G401 (cell line): ENCODE results near the gene CLNK. TPM values are rescaled to one million over a fixed set of nuclear protein-coding genes. Genes with fewer than 3 reads are reported as not detected.
A peak's percentile ranks its signal among the peaks of the same experiment; 100 is the strongest.

ENCODE experiments used
- DNase-seq: peaks from one replicate; pipeline ENCODE4 v3.0.0-alpha.2; 2015; ENCODE audit warnings: low spot score
- in situ Hi-C: cut with HindIII; loops from 2 replicates; pipeline ENCODE4 v1.10.0; 2016; ENCODE audit warnings: low sequenced_read_pairs, mixed read lengths
- total RNA-seq: library from RNA; depleted of rRNA; stranded (reverse); fragments of >200 nt; shearing (Covaris generic); gene quantifications from 2 replicates; pipeline ENCODE4 v1.2.3, GENCODE V29; 2014

The CLNK gene
- total RNA-seq, 1 experiment from 2014 or later, result not detected

- DNase-seq, result no peak
- in situ Hi-C loops, result no loop called here
Measured at GRCh38 chr4:10671366-10671765, 13.2 kb downstream of the CLNK start.

DNA sequence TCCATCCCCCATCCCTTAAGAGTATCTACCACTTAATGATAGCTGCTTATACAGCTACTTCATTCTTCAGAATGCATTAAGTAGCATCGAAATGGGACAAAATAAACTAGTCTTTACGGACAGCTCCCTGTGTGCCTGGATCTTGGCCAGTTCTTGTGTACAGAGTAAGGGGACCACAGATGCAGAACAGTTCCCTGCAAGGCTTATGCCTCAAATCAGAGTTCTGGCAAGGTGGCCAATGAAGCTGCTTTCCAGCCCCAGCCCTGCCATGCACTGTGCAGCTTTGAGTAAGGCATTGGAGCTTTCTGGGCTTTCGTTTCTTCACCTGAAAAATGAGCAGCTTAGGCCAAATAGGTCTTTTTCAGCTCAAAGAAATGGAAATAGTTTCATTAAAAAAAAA is 14.2 kb downstream of the CLNK start:
- in situ Hi-C loops, result no loop called here
- peak; percentile 69 for DNase-seq

- in situ Hi-C loops, result no loop called here
- peak; percentile 91 for DNase-seq
Measured at GRCh38 chr4:10667701-10668326, 16.8 kb downstream of the CLNK start.

DNA sequence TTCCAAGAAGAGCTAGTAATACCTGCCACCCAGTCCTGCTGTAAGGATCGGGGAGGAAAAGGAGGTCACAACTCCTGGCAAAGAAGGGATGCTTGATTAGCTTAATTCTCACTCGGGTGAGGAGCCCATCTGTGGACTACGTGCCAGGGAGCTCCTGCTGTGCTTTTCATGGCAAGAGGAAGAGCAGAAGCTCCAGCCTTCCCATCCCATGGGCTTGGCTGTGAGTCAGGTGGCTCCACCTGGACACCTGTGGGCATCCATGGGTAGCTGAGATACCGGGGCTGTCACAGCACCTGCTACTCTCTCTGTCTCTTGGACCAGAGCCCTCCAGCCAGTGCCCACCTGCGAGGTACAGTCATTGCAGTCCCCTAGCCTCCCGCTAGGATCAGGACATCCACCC is 18.0 kb downstream of the CLNK start:
- in situ Hi-C loops, result no loop called here
- DNase-seq, result peak; percentile 88

- in situ Hi-C loops, result no loop called here
- DNase-seq, result peak; percentile 46
Measured at GRCh38 chr4:10664408-10664807, 20.2 kb downstream of the CLNK start.

DNA sequence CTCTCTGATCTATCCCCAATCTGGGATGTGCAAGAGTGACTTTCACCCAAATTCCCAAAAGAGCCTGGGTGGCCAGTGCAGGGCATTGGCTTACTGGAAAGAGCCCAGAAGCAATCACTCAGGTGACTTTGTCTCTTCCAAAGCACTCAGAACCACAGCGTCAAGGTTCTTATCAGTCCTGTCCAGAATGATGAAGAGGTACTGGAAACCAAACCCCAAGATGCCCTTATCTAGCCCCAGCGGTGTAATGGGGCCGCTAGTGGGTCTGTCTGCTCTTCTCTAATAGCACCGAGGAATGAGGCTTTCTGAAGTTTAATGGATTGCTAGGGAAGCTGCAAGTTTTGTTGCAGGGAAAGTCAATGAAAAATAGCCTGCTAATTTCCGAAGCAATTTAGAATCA is 21.6 kb downstream of the CLNK start:
- in situ Hi-C loops, result no loop called here

GRCh38 chr4:10661047-10661446 is 23.5 kb downstream of the CLNK start:
- in situ Hi-C loops, result no loop called here
- DNase-seq, result no peak

More for the DNA sequence above, 21.6 kb downstream of the CLNK start:
- no peak for DNase-seq

- in situ Hi-C loops, result no loop called here
- DNase-seq, result no peak
Measured at GRCh38 chr4:10659251-10659650, 25.3 kb downstream of the CLNK start.

DNA sequence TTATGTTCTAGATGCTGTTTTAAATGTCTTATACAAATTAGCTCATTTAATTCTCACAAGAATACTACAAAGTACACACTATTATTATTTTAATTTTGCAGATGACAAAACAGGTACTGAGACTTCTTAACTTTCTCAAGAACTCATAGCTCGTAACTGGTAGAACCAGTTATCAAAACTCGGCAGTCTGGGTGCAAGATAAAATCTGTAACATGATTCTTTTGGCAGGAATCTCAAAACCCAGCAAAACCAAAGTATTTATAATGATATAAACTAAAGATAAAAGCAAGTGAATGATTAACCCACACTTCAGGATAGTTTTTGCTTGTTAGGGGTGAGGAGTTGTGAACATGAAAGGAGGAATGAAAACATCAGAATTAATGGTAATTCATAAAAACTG is 27.6 kb downstream of the CLNK start:
- DNase-seq, result no peak
- in situ Hi-C loops, result no loop called here

- no peak for DNase-seq
- in situ Hi-C loops, result no loop called here
Measured at GRCh38 chr4:10656420-10656819, 28.1 kb downstream of the CLNK start.

GRCh38 chr4:10655968-10656367 is 28.6 kb downstream of the CLNK start:
- DNase-seq, result no peak
- in situ Hi-C loops, result no loop called here

- DNase-seq, result no peak
- in situ Hi-C loops, result no loop called here
Measured at GRCh38 chr4:10648479-10648878, 36.1 kb downstream of the CLNK start.

GRCh38 chr4:10647846-10648245 is 36.7 kb downstream of the CLNK start:
- DNase-seq, result no peak
- in situ Hi-C loops, result no loop called here

DNA sequence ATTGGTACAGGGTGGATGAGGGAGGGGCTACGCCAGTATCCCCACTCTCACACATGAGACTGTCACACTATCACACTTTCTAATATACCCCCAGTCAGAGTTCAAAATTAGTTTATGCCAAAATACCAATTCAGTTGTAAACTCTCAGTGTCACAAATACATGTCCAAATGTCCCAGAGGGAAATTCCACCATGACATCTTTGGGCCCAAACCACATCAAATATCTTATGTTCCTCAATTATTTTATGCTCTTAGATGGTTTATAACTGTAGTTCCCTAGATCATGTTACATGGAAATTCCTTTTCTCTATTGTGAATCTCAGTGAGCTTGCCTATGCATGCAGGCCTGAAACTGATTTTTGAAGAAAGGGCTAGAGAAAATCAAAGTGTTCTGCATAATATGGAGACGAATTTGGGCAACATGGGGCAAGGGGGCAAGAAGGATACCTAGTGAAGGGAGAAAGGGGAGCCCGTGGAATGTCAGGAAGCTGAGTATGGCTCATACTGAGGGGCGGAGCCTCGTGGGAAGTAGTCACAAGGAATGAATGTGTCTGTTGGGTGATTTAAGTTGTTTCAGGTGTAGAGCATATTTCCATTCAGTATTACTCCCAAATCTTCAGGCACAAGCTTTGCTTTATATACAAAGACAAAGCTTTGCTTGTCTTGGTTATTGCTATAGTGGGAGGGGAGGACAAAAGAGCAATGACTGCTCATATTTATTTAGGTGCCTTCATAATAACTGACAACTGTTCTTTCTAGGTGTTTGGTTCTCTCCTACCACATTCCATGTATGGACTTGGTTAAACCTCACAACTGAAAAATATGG is 40.8 kb downstream of the CLNK start:
- DNase-seq, result no peak
- in situ Hi-C loops, result no loop called here

- DNase-seq, result no peak
- in situ Hi-C loops, result no loop called here
Measured at GRCh38 chr4:10640561-10641201, 43.9 kb downstream of the CLNK start.

DNA sequence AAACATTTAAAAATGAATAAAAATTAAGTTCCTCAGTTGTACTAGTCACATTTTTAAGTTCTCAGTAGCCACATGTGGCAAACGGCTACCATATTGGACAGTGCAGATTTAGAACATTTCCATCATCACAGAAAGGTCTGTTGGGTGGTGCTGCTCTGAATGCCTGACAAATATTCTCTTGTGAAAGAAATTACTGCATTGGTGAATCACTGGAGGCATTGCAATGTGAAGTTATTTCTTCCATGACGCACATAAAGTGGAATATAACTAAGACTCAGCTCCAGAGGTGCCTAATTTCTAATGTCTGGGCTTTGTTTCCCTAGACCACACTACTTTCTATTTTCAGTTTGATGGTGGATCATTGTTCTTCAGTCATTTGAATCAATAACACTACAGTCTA is 44.9 kb downstream of the CLNK start:
- in situ Hi-C loops, result no loop called here
- no peak for DNase-seq

- in situ Hi-C loops, result no loop called here
- DNase-seq, result no peak
Measured at GRCh38 chr4:10639100-10639499, 45.5 kb downstream of the CLNK start.

- no peak for DNase-seq
- in situ Hi-C loops, result no loop called here
Measured at GRCh38 chr4:10635091-10635490, 49.5 kb downstream of the CLNK start.

DNA sequence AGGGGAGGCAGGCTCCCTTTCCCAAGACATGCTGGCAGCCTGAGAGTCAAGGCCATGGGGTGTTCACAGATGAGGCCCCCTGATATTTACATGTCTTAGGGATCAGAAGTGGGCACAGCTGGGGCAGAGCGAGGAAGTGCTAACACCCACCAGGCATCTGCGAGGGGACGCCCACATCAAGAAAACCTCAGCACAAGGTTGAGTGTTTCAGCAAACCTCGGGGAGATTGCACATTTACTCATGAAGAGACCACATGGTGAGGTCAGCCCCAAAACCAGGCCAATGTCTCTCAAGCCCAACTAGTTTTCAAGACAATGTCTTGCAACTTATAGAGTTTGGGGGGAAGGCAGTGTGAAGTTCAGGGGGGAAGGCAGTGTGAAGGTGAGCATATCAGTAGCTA is 55.2 kb downstream of the CLNK start:
- DNase-seq, result no peak
- in situ Hi-C loops, result no loop called here

DNA sequence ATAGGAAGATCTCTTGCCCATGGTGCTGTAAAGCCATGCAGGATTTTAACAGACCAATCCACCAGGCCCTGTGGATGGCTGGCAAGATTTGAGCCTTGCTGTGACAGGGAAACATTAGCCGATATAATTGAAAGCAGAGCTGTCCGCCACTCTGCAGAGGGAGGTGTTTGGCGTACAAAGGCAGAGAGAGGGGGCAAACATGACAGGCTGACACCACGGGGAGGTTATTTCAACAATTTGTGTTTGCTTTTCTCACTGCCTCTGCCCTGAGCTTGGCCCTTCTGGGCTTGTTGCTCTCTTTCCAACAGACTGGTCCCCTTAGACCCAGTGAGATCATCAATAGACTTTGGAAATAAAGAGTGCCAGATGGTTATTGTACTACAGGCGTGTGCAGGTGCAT is 59.4 kb downstream of the CLNK start:
- in situ Hi-C loops, result no loop called here

More for the DNA sequence above, 59.4 kb downstream of the CLNK start:
- peak; percentile 22 for DNase-seq
